GM10248 (cell line): ENCODE results near the gene LY9.
A peak's percentile ranks its signal among the peaks of the same experiment; 100 is the strongest.

Source experiments
- CTCF ChIA-PET: fragments of 300-600 bp; sonication (Branson Sonifier 250); formaldehyde crosslinking; extraction: SDS; loops from one replicate; lab custom pipeline; 2021; ENCODE audit warnings: antibody characterized with exemption; lab: Yijun Ruan, JAX
- POLR2A ChIA-PET: fragments of 350-650 bp; sonication (Branson Sonifier 250); formaldehyde crosslinking; extraction: SDS; loops from one replicate; lab custom pipeline; 2020; ENCODE audit warnings: antibody characterized with exemption; lab: Yijun Ruan, JAX
- DNase-seq: peaks from one replicate; pipeline ENCODE4 v3.0.0; 2012; ENCODE audit errors: extremely low spot score
- CTCF ChIP-seq: IDR thresholded peaks from 2 replicates; pipeline ENCODE4 v1.5.1; 2012; ENCODE audit warnings: mild to moderate bottlenecking, low read depth; ENCODE audit errors: extremely low read depth, missing control alignments, control extremely low read depth

LY9 gene

DNA sequence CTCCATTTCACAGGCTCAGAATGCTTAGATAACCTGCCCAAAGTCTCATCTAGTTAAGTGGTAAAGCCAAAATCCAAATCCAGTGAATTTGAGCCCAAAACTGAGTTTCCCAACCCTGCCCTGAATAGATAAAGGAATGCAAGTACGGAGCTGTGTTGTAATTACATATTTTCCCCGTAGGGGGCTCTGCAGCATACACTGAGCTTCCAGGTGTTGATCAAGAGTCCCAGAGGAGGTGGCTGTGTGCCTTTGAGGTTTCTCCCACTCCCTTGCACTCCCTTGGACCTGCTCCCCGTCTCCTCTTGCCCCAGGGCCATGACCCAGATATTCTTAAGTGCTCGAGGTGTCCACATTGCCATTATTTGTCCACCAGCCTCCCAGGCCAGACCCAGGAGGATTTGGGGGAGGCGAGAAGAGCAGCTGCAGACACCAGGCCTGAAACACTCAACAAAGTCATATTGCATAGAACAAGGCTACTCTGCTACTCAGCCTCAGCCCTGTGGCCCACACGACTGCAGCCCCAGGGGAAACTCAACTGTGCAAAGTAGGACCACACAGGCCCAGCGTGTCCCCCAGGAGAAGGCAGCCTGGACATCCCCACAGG lies 18.4 kb upstream of the LY9 start:
- TF ChIP-seq CTCF: peak; percentile 74
- POLR2A ChIA-PET: interaction anchor here (1.9 kb wide), 1 partner anchor 52 kb away, joined by 6 read pairs; no protein-coding TSS in a partner anchor
- DNase-seq: peak; percentile 57
- CTCF ChIA-PET: interaction anchor here (0.6 to 10.4 kb wide), 48 partner anchors 8 to 304 kb away, joined by 3 to 190 read pairs (median 6); partner anchors contain the start of genes CD244, CD48, ITLN1 and ITLN2

DNA sequence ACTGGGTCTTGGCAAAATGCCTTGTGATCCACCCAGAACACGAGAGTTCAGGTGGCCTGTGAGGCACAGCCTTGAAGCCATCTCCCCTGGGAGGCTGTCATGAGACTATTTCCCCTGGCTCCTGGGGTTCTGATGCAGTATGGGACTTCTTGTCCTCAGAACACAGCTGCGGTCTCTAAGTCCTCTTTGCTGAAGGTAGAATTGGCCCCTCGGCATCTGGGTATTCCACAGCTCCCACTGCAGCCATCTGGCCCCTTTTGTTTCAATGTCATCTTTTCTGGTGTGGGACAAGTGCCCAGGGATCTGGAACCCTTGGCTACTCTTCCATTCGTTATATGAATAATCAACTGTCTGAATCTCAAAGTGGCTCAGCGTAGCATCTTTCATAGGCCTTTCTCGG lies 17.0 kb upstream of the LY9 start:
- ChIA-PET CTCF (interaction anchor here (0.7 to 10.4 kb wide), 16 partner anchors 10 to 294 kb away, joined by 3 to 190 read pairs (median 4); partner anchors contain the start of genes ITLN1, ITLN2 and LY9), POLR2A (interaction anchor here (1.0 kb wide), 1 partner anchor 11 kb away, joined by 4 read pairs; no protein-coding TSS in a partner anchor)
- TF ChIP-seq CTCF: no peak
- DNase-seq: no peak

DNA sequence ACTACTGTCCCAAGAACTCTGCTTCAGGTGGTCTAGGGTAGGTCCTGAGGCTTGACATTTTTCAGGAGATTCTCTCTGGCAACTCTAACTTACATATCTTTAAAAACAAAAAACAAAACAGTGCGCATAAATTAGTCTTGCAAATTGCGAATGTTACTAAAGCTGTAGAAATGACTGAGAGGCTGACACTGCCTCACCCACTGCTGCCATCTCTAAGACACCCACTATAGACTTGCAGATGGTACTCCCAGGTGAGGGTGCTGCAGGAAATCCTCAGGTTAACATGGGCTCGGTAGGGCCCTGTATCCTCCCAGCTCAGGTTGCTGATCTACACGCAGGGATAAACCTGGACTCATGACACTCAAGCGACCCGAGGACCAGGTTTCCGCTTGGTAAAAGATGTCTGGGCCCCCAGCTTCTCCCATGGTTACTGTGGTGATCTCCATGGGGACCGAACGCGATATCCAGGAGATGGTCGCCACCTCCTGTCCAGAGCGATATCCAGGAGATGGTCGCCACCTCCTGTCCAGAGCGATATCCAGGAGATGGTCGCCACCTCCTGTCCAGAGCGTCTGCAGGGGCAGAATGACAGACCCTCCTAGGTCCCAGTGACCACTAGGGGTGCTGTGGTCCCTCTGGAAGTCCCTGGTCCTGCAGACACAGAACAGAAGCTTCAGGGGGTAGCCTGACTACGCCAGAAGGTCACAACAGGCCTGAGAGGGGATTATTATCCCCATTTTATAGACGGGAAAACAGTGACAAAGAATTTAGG lies 16.2 kb upstream of the LY9 start:
- peak; percentile 57 for TF ChIP-seq CTCF
- ChIA-PET POLR2A (interaction anchor here (1.0 kb wide), 1 partner anchor 12 kb away, joined by 4 read pairs; no protein-coding TSS in a partner anchor), CTCF (interaction anchor here (0.6 to 10.4 kb wide), 24 partner anchors 11 to 294 kb away, joined by 3 to 190 read pairs (median 4); partner anchors contain the start of genes CD48, ITLN2 and LY9)
- DNase-seq: no peak

DNA sequence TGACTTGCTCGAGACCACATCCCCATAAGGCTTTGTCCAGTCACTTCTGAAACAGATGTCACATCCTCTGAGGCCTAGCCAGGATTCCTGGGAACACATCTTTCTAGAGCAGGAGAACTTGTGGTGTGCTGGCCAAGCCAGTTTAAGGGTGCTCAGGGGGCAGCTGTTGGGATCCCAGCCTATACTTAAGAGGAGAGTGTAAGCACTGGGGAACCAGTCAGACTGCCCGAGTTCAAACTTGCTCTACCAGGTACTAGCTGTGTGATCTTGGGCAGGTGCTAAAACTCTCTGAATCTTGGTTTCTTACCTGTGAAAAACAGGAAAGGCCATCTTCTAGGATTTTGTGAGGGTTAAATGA lies 15.6 kb upstream of the LY9 start:
- ChIA-PET CTCF (interaction anchor here (0.9 to 10.4 kb wide), 21 partner anchors 11 to 173 kb away, joined by 3 to 190 read pairs (median 4); partner anchors contain the start of genes CD48, ITLN2 and LY9), POLR2A (no interaction called here)
- no peak for TF ChIP-seq CTCF
- no peak for DNase-seq

GRCh38 chr1:160781186-160781766 lies 14.7 kb upstream of the LY9 start:
- POLR2A ChIA-PET: interaction anchor here (1.2 kb wide), 1 partner anchor 13 kb away, joined by 3 read pairs; no protein-coding TSS in a partner anchor

More at GRCh38 chr1:160781186-160781766, 14.7 kb upstream of the LY9 start:
- no peak for TF ChIP-seq CTCF
- CTCF ChIA-PET: interaction anchor here (1.0 to 10.4 kb wide), 18 partner anchors 12 to 172 kb away, joined by 3 to 190 read pairs (median 6); partner anchors contain the start of genes ITLN2 and LY9
- DNase-seq: no peak
